B cell (primary cell): ENCODE results near the gene SNTA1.
"Not testable (repeated sequence)": the region's sequence is repeated elsewhere in the genome, so short reads cannot be mapped to it uniquely, and the experiment has no call there.

Experiments
- CTCF ChIP-seq: fragments of 200-600 bp; IDR thresholded peaks from one replicate; pipeline ENCODE4 v1.8.0; 2022; ENCODE audit warnings: antibody characterized with exemption, mild to moderate bottlenecking
- EZH2 ChIP-seq: IDR thresholded peaks from 2 replicates; pipeline ENCODE4 v1.6.1; 2012; ENCODE audit warnings: borderline replicate concordance, low read depth, mild to moderate bottlenecking, moderate library complexity, low read length; ENCODE audit not compliant: insufficient read depth, poor library complexity, severe bottlenecking

- TF ChIP-seq CTCF, result peak; percentile 93
- TF ChIP-seq EZH2, result not testable (repeated sequence)
Observed at GRCh38 chr20:33456916-33457642, 13.5 kb upstream of the SNTA1 start.
